NCI-H128 (cell line): ENCODE measurements around the gene UBN2.
"Not testable (repeated sequence)": the region's sequence is repeated elsewhere in the genome, so short reads cannot be mapped to it uniquely, and the experiment has no call there.

ENCODE experiments used
- DNase-seq: peaks from one replicate; lab custom pipeline; 2025; ENCODE audit not compliant: unreplicated experiment; lab: John Stamatoyannopoulos, UW

UBN2 gene

GRCh38 chr7:139230774-139231512 lies at the start of gene UBN2:
TSS of gene UBN2 (plus strand) at chr7:139231237. CDS start at chr7:139231485, 248 bp downstream.
- DNase-seq: peak; percentile 88

DNA sequence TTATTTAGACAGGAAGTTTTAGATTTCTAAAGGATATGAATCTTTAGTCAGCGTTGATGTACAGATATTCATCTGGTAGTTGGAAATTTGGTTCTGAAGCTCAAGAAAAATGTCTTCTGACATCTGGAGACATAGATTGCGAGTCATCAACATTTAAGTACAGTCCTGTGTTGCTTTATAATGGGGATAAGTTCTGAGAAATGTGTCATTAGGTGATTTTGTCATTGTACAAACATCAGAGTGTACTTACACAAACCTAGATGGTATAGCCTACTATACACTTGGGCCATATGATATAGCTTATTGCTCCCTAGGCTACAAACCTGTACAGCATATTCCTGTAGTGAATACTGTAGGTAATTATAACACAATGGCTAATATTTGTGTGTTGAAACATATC lies 49.6 kb upstream of the UBN2 start:
- no peak for DNase-seq

DNA sequence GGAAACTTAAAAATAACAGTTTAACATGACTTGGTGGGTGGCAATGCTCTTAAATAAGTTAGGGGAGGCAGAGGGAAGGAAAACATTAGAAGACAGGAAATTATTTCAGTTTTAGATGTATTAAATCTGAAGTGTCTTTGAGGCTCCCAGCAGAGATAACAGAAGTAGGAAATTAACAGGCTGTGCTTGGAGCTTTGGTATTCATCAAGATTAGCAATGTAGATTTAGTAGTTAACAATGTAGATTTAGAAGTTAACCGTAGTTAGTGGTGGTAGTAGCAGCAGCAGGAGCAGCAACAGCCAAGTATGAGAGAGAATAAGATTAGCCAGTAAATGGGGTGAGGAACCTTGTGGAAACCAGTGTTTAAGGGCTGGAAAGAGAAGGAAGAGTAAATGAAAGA lies 48.7 kb upstream of the UBN2 start:
- DNase-seq: no peak

DNA sequence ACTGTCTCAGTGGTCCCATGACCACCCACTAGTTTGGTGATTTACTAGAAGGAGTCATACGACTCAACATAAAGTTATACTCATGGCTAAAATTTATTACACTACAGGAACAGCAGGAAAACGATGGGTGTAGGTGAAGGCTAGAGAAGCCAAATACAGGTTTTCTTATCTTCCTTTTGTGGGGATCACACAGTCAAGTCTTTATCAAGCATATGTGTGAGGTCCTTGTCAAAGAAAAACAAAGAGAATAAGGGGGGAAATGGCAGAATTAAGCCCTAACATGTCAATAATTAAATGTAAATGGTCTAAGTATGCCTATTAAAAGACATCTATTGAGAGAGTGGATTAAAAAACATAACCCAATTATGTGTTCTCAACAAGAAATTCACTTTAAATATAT lies 47.8 kb upstream of the UBN2 start:
- DNase-seq: no peak

DNA sequence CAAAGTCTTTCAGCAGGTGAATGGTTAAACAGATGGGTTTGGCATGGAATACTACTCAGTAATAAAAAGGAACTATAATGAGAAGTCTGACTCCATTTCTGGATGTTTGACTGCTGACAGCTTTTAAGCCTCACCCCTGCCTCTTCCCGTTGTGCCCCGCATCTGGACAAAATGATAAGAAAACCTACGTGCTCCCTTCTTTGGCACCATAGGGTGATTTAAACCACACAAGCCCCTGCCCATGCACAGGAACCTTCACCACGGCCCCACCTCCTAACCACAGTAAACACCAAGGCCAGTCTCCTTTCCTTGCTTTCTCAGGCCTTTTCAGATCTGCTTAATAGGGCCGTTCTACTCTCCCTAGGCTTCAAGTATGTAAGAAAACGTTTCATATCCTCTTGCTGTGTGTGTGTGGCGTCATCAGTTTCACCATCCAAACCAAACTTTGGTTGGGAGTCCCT lies 47.1 kb upstream of the UBN2 start:
- DNase-seq: no peak

DNA sequence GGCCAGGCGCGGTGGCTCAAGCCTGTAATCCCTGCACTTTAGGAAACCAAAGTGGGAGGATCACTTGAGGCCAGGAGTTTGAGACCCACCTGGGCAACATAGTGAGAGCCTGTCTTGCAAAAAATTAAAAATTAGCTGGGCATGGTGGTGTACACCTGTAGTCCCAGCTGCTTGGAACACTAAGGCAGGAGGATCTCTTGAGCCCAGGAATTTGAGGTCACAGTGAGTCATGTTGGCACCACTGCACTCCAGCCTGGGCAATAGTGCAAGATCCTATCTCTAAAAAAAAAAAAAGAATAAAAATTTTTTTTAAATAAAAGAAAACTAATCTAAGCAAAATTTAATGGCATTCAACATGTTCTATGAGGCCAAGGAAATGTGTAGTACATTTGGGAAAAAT lies 44.9 kb upstream of the UBN2 start:
- no peak for DNase-seq

GRCh38 chr7:139189357-139189756 lies 41.7 kb upstream of the UBN2 start:
- no peak for DNase-seq

GRCh38 chr7:139192014-139192706 lies 38.9 kb upstream of the UBN2 start:
- DNase-seq: no peak

DNA sequence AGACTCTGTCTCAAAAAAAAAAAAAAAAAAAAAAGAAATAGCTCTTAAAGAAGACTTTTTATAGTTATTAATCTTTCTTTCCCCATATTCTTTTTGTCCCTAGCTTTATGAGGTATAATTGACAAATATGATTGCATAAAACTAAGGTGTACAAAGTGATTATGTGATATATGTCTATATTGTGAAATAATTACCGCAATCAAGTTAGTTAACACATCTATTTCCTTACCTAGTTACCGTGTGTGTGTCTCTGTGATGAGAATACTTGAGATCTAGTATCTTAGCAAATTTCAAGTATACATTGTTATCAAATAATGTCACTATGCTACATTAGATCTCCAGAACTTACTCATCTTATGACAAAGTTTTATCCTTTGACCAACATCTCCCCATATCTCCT lies 30.7 kb upstream of the UBN2 start:
- no peak for DNase-seq

DNA sequence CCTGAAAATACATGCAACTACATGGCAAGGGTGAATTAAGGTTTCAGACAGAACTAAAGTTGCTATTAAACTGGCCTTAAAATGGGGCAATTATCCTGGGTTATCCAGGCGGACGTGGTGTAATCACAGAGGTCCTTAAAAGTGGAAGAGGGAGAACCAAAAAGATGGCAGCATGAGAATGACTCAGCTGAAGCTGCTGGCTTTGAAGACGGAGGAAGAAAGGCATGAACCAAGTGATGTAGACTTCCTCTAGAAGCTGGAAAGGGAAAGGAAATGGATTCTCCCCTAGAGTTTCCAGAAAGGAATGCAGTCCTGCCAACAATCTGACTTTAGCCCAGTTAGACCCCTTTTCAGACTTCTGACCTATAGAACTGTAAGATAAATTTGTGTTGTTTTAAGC lies 27.0 kb upstream of the UBN2 start:
- DNase-seq: no peak

DNA sequence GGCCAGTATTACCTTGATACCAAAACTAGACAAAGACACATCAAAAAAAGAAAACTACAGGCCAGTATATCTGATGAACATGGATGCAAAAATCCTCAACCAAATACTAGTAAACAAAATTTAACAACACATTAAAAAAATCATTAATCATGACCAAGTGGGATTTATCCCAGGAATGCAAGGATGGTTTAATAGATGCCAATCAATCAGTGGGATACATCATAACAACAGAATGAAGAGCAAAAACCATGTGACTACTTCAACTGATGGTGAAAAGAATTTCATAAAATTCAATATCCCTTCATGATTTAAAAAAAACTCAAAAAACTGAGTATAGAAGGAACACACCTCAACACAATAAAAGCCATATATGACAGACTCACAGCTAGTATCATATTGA lies 25.2 kb upstream of the UBN2 start:
- no peak for DNase-seq

- DNase-seq: no peak
Measured at GRCh38 chr7:139212133-139212532, 18.9 kb upstream of the UBN2 start.

- not testable (repeated sequence) for DNase-seq
Measured at GRCh38 chr7:139213489-139213888, 17.5 kb upstream of the UBN2 start.

- no peak for DNase-seq
Measured at GRCh38 chr7:139218173-139218572, 12.9 kb upstream of the UBN2 start.

DNA sequence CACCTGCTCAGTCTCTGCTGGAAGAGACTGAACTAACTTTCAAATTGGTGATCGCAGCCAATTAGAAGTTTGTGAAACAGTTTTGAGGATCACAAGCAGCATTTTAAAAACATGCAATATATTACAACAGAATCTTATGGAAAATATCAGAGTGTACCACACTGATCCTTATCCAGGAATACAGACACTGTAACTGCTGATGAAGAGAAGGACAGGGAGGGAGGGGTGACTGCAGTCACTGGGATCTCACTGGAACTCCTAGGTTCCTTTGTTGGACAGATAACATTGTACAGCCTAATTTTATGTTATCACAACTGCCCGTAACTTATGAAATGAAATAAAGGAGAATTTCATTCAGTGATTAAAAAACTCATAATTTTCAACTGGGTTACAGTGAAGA lies 6.8 kb upstream of the UBN2 start:
- DNase-seq: no peak

- DNase-seq: not testable (repeated sequence)
Measured at GRCh38 chr7:139224836-139225235, 6.2 kb upstream of the UBN2 start.

DNA sequence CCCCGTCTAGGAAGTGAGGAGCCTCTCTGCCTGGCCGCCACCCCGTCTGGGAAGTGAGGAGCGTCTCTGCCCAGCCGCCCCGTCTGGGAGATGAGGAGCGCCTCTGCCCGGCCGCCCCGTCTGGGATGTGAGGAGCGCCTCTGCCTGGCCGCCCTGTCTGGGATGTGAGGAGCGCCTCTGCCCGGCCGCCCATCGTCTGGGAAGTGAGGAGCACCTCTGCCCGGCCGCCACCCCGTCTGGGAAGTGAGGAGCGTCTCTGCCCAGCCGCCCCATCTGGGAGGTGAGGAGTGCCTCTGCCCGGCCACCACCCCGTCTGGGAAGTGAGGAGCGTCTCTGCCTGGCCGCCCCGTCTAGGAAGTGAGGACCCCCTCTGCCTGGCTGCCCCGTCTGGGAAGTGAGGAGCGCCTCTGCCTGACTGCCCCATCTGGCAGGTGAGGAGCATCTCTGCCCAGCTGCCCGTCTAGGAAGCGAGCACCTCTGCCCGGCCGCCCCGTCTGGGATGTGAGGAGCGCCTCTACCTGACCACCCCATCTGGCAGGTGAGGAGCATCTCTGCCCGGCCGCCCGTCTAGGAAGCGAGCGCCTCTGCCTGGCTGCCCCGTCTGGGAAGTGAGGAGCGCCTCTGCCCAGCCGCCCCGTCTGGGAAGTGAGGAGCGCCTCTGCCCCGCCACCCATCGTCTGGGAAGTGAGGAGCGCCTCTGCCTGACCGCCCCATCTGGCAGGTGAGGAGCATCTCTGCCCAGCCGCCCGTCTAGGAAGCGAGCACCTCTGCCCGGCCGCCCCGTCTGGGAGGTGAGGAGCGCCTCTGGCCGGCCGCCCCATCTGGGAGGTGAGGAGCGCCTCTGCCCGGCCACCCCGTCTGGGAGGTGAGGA lies 5.5 kb upstream of the UBN2 start:
- not testable (repeated sequence) for DNase-seq

DNA sequence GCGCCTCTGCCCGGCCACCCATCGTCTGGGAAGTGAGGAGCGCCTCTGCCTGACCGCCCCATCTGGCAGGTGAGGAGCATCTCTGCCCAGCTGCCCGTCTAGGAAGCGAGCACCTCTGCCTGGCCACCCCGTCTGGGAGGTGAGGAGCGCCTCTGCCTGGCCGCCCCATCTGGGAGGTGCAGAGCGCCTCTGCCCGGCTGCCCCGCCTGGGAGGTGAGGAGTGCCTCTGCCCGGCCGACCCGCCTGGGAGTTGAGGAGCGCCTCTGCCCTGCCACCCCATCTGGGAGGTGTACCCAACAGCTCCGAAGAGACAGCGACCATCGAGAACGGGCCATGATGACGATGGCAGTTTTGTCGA lies 4.9 kb upstream of the UBN2 start:
- not testable (repeated sequence) for DNase-seq

DNA sequence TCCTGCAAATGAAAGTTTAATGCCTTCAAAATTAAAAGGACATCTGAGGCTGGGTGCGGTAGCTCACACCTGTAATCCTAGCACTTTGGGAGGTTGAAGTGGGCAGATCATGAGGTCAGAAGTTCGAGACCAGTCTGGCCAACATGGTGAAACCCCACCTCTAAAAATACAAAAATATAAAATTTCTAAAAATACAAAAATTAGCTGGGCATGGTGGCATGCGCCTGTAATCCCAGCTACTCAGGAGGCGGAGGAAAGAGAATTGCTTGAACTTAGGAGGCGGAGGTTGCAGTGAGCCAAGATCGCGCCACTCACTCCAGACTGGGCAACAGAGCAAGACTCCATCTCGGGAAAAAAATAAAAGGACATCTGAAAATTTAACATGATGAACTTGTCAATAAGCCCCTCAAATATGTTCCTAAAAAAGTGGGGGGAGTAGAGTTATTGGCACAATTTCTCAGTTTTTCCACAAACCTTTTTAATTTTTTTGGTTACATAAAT lies 4.0 kb upstream of the UBN2 start:
- not testable (repeated sequence) for DNase-seq

GRCh38 chr7:139230023-139230422 lies 1.0 kb upstream of the UBN2 start:
- DNase-seq: no peak

DNA sequence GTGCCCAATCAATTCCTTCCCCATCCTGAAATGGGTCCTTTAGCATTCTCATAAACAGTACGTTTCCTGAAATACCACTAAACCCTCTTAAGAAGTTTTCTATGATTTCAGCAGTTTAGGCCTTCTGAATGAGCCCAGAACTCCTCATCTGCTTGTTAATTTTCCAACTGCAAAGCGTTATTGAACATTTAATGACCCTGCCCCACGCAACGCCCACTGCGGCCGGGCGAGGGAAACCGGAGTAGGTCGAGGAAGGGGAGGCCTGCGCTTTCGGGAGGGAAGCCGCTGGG lies 608 bp upstream of the UBN2 start:
- DNase-seq: no peak
